K562 (cell line): ENCODE results near the gene CYP4F12. TPM values are rescaled to one million over a fixed set of nuclear protein-coding genes. Genes with fewer than 3 reads are reported as not detected.

ENCODE experiments used
- ATAC-seq: fragments of 200-7000 bp; cut with Tn5 transposase; 3 replicates; pipeline ENCODE4 v1.9.1; 2020; ENCODE audit warnings: moderate library complexity
- BruUV-seq: library from RNA; stranded (reverse); fragments of 400-500 nt; replicated peaks from 2 replicates; lab custom pipeline; 2021; lab: Mats Ljungman, UMichigan
- CTCF ChIA-PET: fragments of 300-600 bp; formaldehyde crosslinking; extraction: SDS; loops from one replicate; lab custom pipeline; 2021; ENCODE audit warnings: low intra/inter-chr PET ratio; lab: Yijun Ruan, JAX
- POLR2A ChIA-PET: fragments of 300-600, 350-650 bp; sonication (Branson Sonifier 250); formaldehyde crosslinking; extraction: SDS; loops from one replicate; lab custom pipeline; 2021; ENCODE audit warnings: antibody characterized with exemption, inconsistent platforms; lab: Yijun Ruan, JAX
- DNase-seq, 4 experiments: peaks; one replicate each; pipeline versions ENCODE4 v3.0.0 to v3.0.0-alpha.2; 2011 to 2018; ENCODE audit warnings: low spot score in 3 of 4, mixed read lengths in 3 of 4; ENCODE audit errors: extremely low read depth in 1 of 4
- FAIRE-seq: peaks from 2 replicates; lab custom pipeline; 2011; peaks lifted over from hg19 to GRCh38; lab: Jason Lieb, UNC
- H2AFZ ChIP-seq: 2 replicates; pipeline ENCODE4 v1.6.0; 2011; ENCODE audit warnings: low read depth, low read length, control low read depth, inconsistent platforms
- H3K27ac ChIP-seq: fragments of 200-600 bp; 3 replicates; pipeline ENCODE4 v1.8.0; 2011; ENCODE audit warnings: low read depth, mild to moderate bottlenecking, control low read depth, inconsistent platforms, low read length, moderate library complexity, mixed read lengths; ENCODE audit errors: extremely low read depth
- H3K27me3 ChIP-seq, 2 experiments: fragments of 300-600 bp in 1 of 2; 2 replicates in 1 of 2; 3 replicates in 1 of 2; pipeline versions ENCODE4 v1.6.0 to v1.8.0; 2011; ENCODE audit warnings: inconsistent platforms in 2 of 2, low read length in 2 of 2, mild to moderate bottlenecking in 1 of 2, mixed read lengths in 1 of 2, moderate library complexity in 1 of 2; ENCODE audit not compliant: control insufficient read depth in 2 of 2, insufficient read depth in 2 of 2
- H3K36me3 ChIP-seq: fragments of 300-600 bp; 3 replicates; pipeline ENCODE4 v1.8.0; 2011; ENCODE audit warnings: mild to moderate bottlenecking, low read length, inconsistent platforms; ENCODE audit not compliant: control insufficient read depth, insufficient read depth
- H3K4me1 ChIP-seq, 2 experiments: fragments of 200-600 bp in 1 of 2; replicated peaks in 1 of 2; 2 replicates in 1 of 2; 3 replicates in 1 of 2; pipeline versions ENCODE4 v1.5.1 to v1.8.0; 2011; ENCODE audit warnings: inconsistent platforms in 2 of 2, low read length in 2 of 2, mild to moderate bottlenecking in 1 of 2, mixed read lengths in 1 of 2, moderate library complexity in 1 of 2; ENCODE audit not compliant: control insufficient read depth in 2 of 2, insufficient read depth in 2 of 2
- H3K4me2 ChIP-seq: 2 replicates; pipeline ENCODE4 v1.6.1; 2011; ENCODE audit warnings: low read length, control low read depth, inconsistent platforms, mixed read lengths; ENCODE audit not compliant: insufficient read depth
- H3K4me3 ChIP-seq: fragments of 200-600 bp; sonication (generic), shearing (Covaris generic); 2 replicates; pipeline ENCODE4 v1.5.1; 2016; ENCODE audit warnings: control low read depth, inconsistent platforms
- H3K79me2 ChIP-seq: fragments of 200-600 bp; 3 replicates; pipeline ENCODE4 v1.8.0; 2011; ENCODE audit warnings: low read length, inconsistent platforms; ENCODE audit not compliant: control insufficient read depth, insufficient read depth
- H3K9ac ChIP-seq, 2 experiments: 2 replicates each; pipeline versions ENCODE4 v1.6.0 to v1.6.1; 2011; ENCODE audit warnings: low read depth in 2 of 2, low read length in 2 of 2, control low read depth in 1 of 2, inconsistent platforms in 1 of 2, mild to moderate bottlenecking in 1 of 2, mixed read lengths in 1 of 2; ENCODE audit not compliant: insufficient read depth in 1 of 2
- H3K9me1 ChIP-seq: one replicate; pipeline ENCODE4 v1.6.0; 2011; ENCODE audit warnings: inconsistent platforms, mild to moderate bottlenecking, low read length, moderate library complexity; ENCODE audit not compliant: control insufficient read depth, insufficient read depth
- H3K9me3 ChIP-seq: replicated peaks from 2 replicates; pipeline ENCODE4 v1.5.1; 2011; ENCODE audit warnings: low read depth, low read length, inconsistent platforms; ENCODE audit not compliant: control insufficient read depth, insufficient read depth
- H4K20me1 ChIP-seq: replicated peaks from 2 replicates; pipeline ENCODE4 v1.6.1; 2011; ENCODE audit warnings: low read length, inconsistent platforms, mixed read lengths; ENCODE audit not compliant: control insufficient read depth, insufficient read depth
- GATAD2B ChIP-seq: fragments of 450-650 bp; IDR thresholded peaks from 2 replicates; pipeline ENCODE4 v1.6.1; 2017; ENCODE audit warnings: mild to moderate bottlenecking, borderline replicate concordance
- HDGF ChIP-seq: fragments of 450-650 bp; IDR thresholded peaks from 2 replicates; pipeline ENCODE4 v1.6.1; 2016
- KLF16 ChIP-seq: IDR thresholded peaks from 2 replicates; pipeline ENCODE4 v1.6.1; 2016; ENCODE audit warnings: antibody characterized with exemption
- NCOR1 ChIP-seq: fragments of 450-650 bp; IDR thresholded peaks from 2 replicates; pipeline ENCODE4 v1.6.1; 2016; ENCODE audit warnings: mild to moderate bottlenecking, moderate library complexity
- NFE2 ChIP-seq: IDR thresholded peaks from 2 replicates; pipeline ENCODE4 v1.6.1; 2014; ENCODE audit warnings: antibody characterized with exemption, low read depth
- POLR2AphosphoS2 ChIP-seq: IDR thresholded peaks from 2 replicates; pipeline ENCODE4 v1.6.1; 2012; ENCODE audit warnings: low read length, improper control_type of control experiment
- RFX1 ChIP-seq: fragments of 450-650 bp; IDR thresholded peaks from 2 replicates; pipeline ENCODE4 v1.6.1; 2016; ENCODE audit warnings: mild to moderate bottlenecking, moderate library complexity
- TCF3 ChIP-seq: sonication (generic); formaldehyde crosslinking; IDR thresholded peaks from 2 replicates; pipeline ENCODE4 v1.4.0; 2020; ENCODE audit warnings: mild to moderate bottlenecking, missing genetic modification reagents
- U2AF2 ChIP-seq: fragments of 200-400 bp; formaldehyde crosslinking; optimal IDR thresholded peaks from 2 replicates; pipeline ENCODE3; 2017; ENCODE audit warnings: low read depth, mild to moderate bottlenecking, low read length
- ZNF586 ChIP-seq: fragments of 450-650 bp; formaldehyde crosslinking; conservative IDR thresholded peaks from 2 replicates; pipeline ENCODE4 v1.4.0; 2020; ENCODE audit warnings: mild to moderate bottlenecking, moderate library complexity
- WGBS: fragments of 100-300 bp; shearing (Covaris generic); methylation state at CpG from one replicate; pipeline ENCODE4 v1.1.6; 2016; ENCODE audit warnings: low coverage, mixed read lengths; ENCODE audit not compliant: insufficient coverage; ENCODE audit errors: missing lambda C conversion rate; 5-methylcytosine and 5-hydroxymethylcytosine counted together
- in situ Hi-C: fragments of 300-500 bp; cut with MboI; formaldehyde crosslinking; loops from 4 replicates; pipeline ENCODE4 v1.15.0; 2018; ENCODE audit warnings: inconsistent platforms, mixed read lengths
- intact Hi-C: fragments of 100-400 bp; cut with micrococcal nuclease; formaldehyde crosslinking; loops from 2 replicates; pipeline ENCODE4 v1.14.2; 2022
- polyA plus RNA-seq, 8 experiments: library from polyadenylated mRNA; depleted of rRNA in 4 of 8; stranded (reverse) in 5 of 8; unstranded in 3 of 8; fragments of >200 nt; fragmentation: Nextera tagmentation in 2 of 8; fragmentation: Illumina TruSeq in 1 of 8; extraction: Ambion mirVana in 2 of 8; extraction: Trizol in 1 of 8; gene quantifications; 2 replicates each; pipeline versions ENCODE4 v1.2.1 to v1.2.3, GENCODE V29; 2011 to 2014; ENCODE audit warnings: inconsistent platforms in 1 of 8, missing spikeins in 1 of 8
- total RNA-seq, 7 experiments: library from RNA; depleted of rRNA in 6 of 7; stranded (reverse); fragments of >200 nt in 6 of 7; fragmentation: Illumina TruSeq in 2 of 7; extraction: Trizol in 2 of 7; gene quantifications; 2 replicates each; pipeline versions ENCODE4 v1.2.1 to v1.2.3, GENCODE V29; 2011 to 2021; ENCODE audit warnings: low replicate concordance in 1 of 7
- TF ChIP-seq, protein P1 (sequence below): sonication (generic); IDR thresholded peaks from 2 replicates; pipeline ENCODE4 v1.6.1; 2016
- TF ChIP-seq, protein P2 (sequence below): fragments of 450-650 bp; IDR thresholded peaks from 2 replicates; pipeline ENCODE4 v1.7.1; 2018; ENCODE audit warnings: mild to moderate bottlenecking, low read depth; ENCODE audit not compliant: partially characterized antibody
- TF ChIP-seq, protein P3 (sequence below), 2 experiments: fragments of 200-800 bp in 1 of 2; sonication (Bioruptor generic) in 1 of 2; sonication (generic) in 1 of 2; formaldehyde crosslinking in 1 of 2; IDR thresholded peaks in 1 of 2; conservative IDR thresholded peaks in 1 of 2; 2 replicates each; pipeline versions ENCODE4 v1.5.0 to v1.6.1; 2016 to 2020; ENCODE audit warnings: missing compliant biosample characterization in 1 of 2, missing genetic modification characterization in 1 of 2, missing genetic modification reagents in 1 of 2
- TF ChIP-seq, protein P4 (sequence below), 2 experiments: IDR thresholded peaks; 2 replicates each; pipeline ENCODE4 v1.6.1; 2012; ENCODE audit warnings: improper control_type of control experiment in 2 of 2, low read depth in 2 of 2, low read length in 2 of 2, borderline replicate concordance in 1 of 2
- TF ChIP-seq, protein P5 (sequence below): sonication (generic); formaldehyde crosslinking; IDR thresholded peaks from 2 replicates; pipeline ENCODE4 v1.8.1; 2023; ENCODE audit warnings: mild to moderate bottlenecking, missing genetic modification reagents, moderate library complexity

Gene CYP4F12
- total and polyA plus RNA-seq, 9 of the 15 experiments (the other 6 are each of a cell fraction or from before 2014, with no cell fraction given): not detected

DNA sequence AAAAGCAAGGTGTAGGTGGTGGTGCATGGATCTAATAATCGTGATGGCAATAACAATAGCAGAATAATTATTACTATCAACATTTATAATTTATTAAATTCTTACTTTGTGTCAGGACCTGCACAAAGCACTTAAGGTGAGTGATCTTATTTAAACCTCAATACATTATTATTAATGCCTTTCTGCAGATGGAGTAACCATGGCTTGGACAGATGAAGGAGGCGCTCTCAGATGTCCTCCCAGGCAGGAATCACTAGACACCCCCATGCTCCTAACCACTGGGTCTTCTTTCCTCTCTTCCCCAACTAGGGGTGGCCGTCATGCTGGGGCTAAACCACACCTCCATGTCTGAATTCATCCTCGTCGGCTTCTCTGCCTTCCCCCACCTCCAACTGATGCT lies 54.8 kb downstream of the CYP4F12 start, which contains the start of gene OR10H2:
OR10H2 (plus strand) TSS at position 301 of the 400 bp plus-strand sequence; CDS start at position 321, 20 bp downstream.
- ChIA-PET CTCF (no interaction called here), POLR2A (interaction anchor here (0.7 kb wide), 2 partner anchors 8 to 109 kb away, joined by 3 read pairs; no protein-coding TSS in a partner anchor)
- in situ Hi-C loops: no loop called here
- Histone ChIP-seq H3K4me2 (no peak within 1 kb of the TSS), H3K36me3 (no peaks in the 10 kb centered on the region), H2AFZ (no peak within 1 kb of the TSS), H3K4me1 (peaks cover 0 to 5% of the 10 kb centered on the region in 2 experiments; a peak in 1 of 5 replicates), H3K9ac (no peak within 1 kb of the TSS), H3K4me3 (no peak within 1 kb of the TSS), H3K27ac (no peak within 1 kb of the TSS), H3K79me2 (no peaks in the 10 kb centered on the region), H3K9me1 (no peaks in the 10 kb centered on the region), H4K20me1 (no peaks in the 10 kb centered on the region), H3K27me3 (peaks cover 0 to 12% of the 10 kb centered on the region in 2 experiments; a peak in 2 of 5 replicates), H3K9me3 (no peaks in the 10 kb centered on the region)
- ATAC-seq (no peak), FAIRE-seq (no peak), DNase-seq (no peak)
- intact Hi-C loops: no loop called here
- BruUV-seq: no TSS peak
- 0% methylated on average over 5 of the region's 5 CpGs for WGBS
- TF ChIP-seq ZNF586 (no peak), POLR2AphosphoS2 (no peak), U2AF2 (no peak), NCOR1 (no peak), RFX1 (no peak), TCF3 (CRISPR knock-in tag) (no peak), KLF16 (no peak), NFE2 (no peak), GATAD2B (no peak), HDGF (no peak)
- TF ChIP-seq, protein P1, sequence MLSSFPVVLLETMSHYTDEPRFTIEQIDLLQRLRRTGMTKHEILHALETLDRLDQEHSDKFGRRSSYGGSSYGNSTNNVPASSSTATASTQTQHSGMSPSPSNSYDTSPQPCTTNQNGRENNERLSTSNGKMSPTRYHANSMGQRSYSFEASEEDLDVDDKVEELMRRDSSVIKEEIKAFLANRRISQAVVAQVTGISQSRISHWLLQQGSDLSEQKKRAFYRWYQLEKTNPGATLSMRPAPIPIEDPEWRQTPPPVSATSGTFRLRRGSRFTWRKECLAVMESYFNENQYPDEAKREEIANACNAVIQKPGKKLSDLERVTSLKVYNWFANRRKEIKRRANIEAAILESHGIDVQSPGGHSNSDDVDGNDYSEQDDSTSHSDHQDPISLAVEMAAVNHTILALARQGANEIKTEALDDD: no peak
- TF ChIP-seq, protein P2, sequence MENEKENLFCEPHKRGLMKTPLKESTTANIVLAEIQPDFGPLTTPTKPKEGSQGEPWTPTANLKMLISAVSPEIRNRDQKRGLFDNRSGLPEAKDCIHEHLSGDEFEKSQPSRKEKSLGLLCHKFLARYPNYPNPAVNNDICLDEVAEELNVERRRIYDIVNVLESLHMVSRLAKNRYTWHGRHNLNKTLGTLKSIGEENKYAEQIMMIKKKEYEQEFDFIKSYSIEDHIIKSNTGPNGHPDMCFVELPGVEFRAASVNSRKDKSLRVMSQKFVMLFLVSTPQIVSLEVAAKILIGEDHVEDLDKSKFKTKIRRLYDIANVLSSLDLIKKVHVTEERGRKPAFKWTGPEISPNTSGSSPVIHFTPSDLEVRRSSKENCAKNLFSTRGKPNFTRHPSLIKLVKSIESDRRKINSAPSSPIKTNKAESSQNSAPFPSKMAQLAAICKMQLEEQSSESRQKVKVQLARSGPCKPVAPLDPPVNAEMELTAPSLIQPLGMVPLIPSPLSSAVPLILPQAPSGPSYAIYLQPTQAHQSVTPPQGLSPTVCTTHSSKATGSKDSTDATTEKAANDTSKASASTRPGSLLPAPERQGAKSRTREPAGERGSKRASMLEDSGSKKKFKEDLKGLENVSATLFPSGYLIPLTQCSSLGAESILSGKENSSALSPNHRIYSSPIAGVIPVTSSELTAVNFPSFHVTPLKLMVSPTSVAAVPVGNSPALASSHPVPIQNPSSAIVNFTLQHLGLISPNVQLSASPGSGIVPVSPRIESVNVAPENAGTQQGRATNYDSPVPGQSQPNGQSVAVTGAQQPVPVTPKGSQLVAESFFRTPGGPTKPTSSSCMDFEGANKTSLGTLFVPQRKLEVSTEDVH: no peak
- TF ChIP-seq, protein P3, sequence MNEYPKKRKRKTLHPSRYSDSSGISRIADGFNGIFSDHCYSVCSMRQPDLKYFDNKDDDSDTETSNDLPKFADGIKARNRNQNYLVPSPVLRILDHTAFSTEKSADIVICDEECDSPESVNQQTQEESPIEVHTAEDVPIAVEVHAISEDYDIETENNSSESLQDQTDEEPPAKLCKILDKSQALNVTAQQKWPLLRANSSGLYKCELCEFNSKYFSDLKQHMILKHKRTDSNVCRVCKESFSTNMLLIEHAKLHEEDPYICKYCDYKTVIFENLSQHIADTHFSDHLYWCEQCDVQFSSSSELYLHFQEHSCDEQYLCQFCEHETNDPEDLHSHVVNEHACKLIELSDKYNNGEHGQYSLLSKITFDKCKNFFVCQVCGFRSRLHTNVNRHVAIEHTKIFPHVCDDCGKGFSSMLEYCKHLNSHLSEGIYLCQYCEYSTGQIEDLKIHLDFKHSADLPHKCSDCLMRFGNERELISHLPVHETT (CRISPR knock-in tag; conservative IDR thresholded peaks at IDR 0.05 in 1 of 2, IDR thresholded peaks at IDR 0.05 in 1 of 2): no peak
- TF ChIP-seq, protein P4, sequence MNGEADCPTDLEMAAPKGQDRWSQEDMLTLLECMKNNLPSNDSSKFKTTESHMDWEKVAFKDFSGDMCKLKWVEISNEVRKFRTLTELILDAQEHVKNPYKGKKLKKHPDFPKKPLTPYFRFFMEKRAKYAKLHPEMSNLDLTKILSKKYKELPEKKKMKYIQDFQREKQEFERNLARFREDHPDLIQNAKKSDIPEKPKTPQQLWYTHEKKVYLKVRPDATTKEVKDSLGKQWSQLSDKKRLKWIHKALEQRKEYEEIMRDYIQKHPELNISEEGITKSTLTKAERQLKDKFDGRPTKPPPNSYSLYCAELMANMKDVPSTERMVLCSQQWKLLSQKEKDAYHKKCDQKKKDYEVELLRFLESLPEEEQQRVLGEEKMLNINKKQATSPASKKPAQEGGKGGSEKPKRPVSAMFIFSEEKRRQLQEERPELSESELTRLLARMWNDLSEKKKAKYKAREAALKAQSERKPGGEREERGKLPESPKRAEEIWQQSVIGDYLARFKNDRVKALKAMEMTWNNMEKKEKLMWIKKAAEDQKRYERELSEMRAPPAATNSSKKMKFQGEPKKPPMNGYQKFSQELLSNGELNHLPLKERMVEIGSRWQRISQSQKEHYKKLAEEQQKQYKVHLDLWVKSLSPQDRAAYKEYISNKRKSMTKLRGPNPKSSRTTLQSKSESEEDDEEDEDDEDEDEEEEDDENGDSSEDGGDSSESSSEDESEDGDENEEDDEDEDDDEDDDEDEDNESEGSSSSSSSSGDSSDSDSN (IDR thresholded peaks at IDR 0.05; ENCODE audit: borderline replicate concordance in 1 of 2, low read depth in 2 of 2, low read length in 2 of 2): no peak
- TF ChIP-seq, protein P5, sequence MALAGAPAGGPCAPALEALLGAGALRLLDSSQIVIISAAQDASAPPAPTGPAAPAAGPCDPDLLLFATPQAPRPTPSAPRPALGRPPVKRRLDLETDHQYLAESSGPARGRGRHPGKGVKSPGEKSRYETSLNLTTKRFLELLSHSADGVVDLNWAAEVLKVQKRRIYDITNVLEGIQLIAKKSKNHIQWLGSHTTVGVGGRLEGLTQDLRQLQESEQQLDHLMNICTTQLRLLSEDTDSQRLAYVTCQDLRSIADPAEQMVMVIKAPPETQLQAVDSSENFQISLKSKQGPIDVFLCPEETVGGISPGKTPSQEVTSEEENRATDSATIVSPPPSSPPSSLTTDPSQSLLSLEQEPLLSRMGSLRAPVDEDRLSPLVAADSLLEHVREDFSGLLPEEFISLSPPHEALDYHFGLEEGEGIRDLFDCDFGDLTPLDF (CRISPR knock-in tag): no peak
